Mucosa of gallbladder (tissue), 1 donor: ENCODE results near the gene TEX30. TPM values are rescaled to one million over a fixed set of nuclear protein-coding genes. Genes with fewer than 3 reads are reported as not detected.

ENCODE experiments used
- DNase-seq: peaks from one replicate; pipeline ENCODE4 v3.0.0-alpha.2; 2020; ENCODE audit warnings: low spot score
- total RNA-seq: library from RNA; stranded (reverse); gene quantifications from one replicate; pipeline ENCODE4 v1.2.1, GENCODE V29; 2021
- donor health status: DM: no; HTN: no; CAD: no.

The TEX30 gene
- total RNA-seq, 1 donor from 2014 or later: 7.2 TPM

DNA sequence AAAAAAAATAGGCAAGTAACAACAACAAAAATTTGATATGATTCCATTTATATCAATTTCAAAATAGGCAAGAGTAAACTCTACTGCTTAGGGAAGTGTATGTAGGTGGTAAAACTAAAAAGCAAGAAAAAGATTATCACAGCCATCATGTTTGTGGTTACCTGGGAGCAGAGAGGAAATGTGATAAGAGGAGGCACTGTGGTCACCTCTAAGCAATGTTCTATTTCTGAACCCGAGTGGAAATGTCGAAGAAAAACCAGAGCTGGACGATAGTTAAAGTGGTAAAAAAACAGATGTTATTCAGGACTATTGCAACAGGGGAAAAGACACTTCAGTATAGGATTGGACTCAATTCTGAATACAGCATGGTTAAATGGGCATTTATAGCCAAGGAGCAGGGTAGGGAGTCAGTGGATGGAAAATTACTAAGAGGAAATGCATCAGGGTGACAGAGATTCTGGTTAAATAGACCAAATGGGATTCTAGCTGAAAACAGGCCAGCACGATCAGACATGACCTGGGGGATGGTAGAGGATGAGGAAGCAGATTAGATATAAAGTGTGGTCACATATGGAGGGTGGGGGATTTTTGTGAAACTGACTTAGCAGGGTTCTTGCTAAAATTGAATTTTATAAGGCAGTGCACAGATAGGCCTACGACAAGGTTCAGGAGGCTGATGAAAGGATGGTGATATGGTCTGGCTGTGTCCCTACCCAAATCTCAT is 6.0 kb upstream of the TEX30 start:
- no peak for DNase-seq

DNA sequence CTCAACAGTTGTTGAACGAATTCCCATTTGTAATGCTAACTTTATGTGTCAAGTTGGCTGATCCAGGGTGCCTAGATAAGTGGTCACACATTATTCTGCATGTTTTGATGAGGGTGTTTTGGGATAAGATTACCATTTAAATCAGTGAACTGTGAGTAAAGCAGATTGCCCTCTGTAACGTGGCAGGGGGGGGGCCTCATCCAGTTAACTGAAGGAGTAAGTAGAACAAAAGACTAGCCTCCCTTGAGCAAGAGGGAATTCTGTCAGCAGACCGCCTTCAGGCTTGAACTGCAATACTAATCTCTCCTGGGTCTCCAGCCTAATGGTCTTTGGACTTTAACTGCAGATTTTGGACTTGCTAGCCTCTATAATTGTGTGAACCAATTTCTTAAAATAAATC is 4.2 kb upstream of the TEX30 start:
- DNase-seq: no peak

DNA sequence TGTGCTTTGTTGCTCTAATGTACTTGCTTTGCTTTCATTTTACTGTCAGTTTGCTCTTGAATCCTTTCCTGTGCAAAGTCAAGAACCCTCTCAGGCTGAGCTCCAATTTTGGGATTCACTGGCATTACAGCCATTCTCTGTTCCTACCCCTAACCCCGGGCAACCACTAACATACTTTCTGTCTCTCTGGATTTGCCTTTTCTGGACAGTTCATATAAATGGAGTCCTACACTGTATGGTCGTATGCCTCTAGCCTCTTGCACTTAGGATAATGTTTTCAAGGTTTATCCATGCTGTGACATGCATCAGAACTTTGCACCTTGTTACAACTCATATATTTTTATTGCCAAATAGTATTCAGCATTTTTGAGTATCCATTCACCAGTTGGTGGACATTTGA is 2.7 kb upstream of the TEX30 start:
- no peak for DNase-seq

DNA sequence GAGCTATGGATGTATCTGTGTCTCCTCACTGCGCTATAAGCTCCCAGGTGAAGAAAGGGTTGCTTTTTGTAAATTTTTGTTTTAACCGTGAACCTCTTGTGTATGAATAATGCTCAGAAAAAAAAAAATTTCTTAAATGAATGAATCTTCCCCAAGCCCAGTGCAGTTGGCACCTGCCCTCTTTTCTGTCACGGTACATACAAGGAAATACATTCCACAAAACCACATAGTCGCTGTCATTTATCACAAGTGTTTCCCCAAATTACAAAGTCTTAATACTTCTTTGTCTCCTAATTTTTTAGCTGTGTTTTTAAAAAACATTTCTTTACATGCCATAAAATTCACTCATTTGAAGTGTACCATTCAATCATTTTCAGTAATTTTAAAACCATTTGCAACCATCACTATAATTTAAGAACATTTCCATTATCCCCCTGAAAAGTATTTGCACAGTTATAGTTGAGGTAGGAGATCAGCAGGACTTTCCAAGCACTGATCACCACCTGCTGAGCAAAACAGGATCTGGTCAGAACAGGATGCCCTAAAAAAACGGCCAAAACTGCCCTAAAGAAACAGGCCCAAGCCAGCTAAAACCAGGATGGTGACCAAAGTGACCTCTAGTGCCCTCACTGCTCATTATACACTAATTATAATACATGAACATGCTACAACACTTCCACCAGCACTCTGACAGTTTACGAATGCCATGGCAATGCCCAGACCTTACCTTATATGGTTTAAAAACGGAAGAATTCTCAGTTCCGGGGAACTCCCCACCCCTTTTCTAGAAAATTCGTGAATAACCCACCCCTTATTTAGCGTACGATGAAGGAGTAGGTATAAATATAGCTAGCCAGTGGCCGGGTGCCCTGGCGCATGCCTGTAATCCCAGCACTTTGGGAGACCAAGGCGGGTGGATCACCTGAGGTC is 1.3 kb upstream of the TEX30 start:
- no peak for DNase-seq

DNA sequence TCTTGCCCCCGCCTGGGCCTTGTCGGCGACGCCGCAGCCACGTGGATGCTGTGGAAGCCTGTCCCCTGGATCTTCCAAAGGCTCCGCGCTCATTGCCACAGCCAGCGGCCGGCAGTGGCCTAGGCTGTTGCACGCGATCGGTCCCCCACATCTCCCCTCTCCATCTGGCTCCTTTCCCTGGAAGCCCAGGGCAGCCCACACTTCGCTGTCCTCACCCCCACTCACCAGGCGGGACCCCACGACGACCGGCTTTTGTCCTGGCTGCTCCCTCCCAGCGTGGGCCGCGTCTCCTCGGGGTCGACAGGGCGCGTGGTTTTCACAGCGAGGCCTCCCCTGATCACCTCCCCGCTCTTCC is 605 bp upstream of the TEX30 start:
- DNase-seq: no peak

DNA sequence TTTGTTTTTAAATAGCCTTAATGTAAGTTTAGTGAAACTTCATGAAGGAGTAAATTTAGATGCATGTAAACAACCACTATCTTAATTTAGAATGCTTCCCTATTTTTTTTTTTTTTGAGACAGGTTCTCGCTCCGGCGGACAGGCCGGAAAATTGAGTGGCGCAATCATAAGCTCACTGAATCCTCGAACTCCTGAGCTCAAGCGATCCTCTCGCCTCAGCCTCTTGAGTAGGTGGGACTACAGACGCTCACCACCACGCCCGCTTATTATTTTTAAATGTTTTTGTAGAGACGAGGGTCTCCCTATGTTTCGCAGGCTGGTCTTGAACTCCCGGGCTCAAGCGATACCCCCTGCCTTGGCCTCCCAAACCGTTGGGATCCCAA is 1.6 kb downstream of the TEX30 start:
- no peak for DNase-seq

DNA sequence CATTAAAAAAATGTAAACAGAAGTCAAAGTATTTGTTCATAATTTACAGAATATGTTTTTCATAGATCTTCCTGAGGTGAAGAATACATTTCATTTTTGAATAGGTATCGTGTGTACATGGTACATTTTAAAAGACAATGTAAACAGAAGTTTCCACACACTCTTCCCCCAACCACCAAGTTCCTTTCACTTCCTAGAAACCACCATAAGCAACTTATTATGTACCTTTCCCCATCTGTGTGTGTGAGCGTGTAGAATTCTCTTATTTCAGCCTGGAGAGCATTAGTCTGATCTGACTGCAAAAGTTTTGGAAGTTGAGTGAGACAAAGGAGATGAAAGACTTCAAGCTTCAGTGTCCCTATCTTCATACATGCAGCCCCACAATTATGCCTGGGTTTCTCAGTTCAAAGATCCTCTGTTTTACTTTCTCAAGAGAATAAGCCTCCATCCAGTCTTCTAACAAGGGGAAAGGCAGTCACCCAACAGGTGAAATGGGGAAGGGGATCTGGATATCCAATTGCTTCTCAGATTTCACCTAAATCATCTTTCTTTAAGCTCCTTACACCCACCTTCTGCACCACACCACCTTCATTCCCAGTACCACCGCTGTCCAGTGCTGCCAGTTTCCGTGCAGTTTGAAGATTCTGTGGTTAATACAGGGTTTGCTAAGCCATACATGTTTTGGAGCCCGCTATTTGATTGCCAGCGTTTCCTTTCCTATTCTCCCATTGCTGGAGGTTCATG is 2.1 kb downstream of the TEX30 start:
- no peak for DNase-seq

DNA sequence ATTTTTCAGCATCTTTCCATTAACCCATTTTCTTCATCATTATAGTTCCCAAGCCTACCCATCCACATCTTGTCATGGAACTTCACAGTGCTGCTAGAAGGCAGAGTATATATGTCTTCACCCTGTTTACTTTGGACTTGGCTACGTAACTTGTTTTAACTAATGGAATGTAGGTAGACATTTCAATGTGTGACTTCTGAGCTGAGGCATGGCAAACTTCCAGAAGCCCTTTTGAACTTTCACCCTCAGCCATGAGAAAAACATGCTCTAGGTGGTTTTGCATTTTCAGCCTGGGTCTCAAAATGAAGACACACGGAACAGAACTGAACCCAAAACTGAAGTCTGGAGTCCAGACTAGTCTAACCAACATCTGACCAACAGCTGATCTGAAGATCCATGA is 3.2 kb downstream of the TEX30 start:
- no peak for DNase-seq

DNA sequence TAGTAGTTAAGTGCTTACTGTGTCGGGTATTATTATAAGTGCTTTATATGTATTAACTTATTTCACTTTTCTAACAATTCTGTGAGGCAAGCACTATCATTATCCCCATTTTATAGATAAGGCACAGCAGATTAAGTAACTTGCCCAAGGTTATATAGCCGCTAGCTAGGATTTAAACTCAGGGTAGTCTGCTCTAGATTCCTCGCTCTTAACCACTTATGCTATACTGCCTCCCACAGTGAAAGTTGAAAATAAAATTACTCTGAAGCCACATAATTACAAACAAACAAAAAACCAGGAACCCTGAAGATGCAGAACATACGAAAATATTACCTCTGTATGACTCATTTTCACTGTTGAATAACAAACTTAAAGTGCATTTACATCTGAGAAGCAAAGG is 3.9 kb downstream of the TEX30 start:
- no peak for DNase-seq

DNA sequence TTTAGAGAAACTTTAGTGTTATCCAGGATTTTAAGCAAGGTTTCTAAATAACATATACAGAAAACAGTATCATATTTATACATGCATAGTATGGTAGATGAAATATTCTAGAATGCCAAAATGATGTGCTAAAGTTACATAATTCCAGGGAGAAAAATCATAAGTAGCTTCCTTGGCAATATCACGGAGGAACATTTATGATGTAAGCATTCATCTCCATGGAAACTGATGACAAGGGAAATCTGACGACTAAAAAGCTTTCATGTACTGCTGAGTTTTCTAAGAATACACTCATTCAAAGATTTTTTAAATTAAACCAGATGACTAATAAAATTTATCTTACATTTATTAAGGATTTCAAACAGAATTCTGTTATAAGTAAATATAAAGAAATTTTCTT is 4.7 kb downstream of the TEX30 start:
- DNase-seq: no peak

DNA sequence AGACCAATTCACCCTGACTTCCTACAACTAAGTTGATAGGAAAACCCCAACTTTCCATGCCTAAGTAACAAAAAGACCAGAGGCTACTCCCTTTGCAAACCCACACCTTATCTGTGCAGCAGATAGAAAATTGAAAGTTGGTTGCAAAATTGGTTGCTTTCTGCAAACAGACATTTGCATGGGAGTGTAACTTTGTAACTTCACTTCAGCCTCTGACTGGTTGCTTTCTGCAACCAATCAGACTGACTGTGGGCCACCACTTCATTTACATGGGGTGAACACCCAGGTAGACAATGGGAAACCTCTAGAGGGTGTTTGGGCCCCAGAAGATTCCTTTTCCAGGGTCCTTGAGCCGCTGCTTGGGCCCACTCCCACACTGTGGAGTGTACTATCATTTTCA is 9.8 kb downstream of the TEX30 start:
- DNase-seq: no peak

DNA sequence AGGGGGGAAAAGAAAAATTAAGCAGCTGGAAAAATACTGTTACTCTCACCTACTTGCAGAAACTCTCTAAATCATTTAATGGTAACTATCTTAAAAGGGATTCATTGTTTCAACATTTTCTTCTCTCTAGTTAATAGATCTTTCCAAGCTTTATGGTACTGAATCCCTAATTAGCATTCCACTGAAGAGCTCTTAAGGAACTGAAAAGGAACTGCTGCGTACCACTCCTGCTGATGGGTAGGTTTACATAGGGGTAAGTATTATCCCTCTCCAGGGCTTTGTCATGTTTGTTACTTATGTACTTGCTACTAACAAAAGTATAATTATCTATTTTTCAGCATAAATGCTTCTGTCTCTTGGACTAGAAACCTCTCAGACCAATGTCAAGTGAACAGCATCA is 12.5 kb downstream of the TEX30 start:
- no peak for DNase-seq

DNA sequence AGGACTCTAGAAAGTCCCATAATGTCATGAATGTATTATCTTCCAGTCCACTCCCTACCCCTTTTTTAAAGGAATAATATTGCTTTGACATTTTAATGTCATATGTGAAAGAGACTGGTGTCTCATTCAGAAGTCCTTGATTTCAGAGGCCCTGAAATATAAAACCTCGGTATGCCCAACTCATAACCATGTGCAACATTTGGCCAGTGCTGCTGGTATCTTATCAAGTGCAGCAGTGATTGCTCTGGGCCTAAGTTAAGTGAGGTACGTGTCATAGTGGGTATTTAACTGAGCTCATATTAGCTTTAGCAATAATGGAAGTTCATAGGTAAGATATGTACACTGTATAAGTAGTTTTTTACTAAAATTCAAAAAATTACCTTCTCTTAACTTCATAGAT is 14.7 kb downstream of the TEX30 start:
- DNase-seq: no peak

DNA sequence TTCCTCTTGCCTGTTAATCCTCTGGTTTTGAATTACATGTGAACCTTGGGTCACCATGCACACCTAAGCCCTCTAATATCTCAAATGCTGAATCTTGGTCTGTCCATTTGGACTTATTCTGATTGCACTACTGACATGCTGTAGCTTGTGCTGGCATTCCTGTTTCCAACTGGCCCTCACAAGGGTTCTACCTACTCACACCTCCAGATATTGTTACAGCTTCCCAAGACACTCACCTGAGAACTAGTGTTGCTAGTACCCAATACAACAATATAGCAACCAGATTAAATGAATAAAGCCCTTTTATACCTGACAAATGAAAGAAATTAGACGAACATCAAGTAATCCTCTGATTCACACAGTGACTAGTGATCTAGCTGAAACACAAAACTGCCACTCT is 16.6 kb downstream of the TEX30 start:
- no peak for DNase-seq

DNA sequence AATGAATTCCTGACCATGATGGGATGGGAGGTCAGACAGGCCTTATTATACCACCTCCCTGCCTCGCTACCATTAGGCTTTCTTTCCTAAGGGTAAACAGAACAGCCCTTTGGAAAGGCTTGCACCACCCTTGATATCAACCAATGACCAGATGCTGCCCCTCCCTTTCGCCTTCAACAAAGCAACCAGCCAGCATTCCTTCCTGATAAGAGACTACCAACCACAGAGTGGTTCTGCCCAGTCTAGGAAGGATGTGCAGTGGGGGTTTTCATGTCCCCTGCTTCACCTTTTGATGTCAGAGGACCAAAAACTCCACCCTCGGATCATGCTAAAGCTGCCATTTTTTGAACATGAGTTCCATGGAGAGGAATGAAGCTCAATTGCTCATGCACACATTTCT is 21.7 kb downstream of the TEX30 start:
- DNase-seq: no peak

DNA sequence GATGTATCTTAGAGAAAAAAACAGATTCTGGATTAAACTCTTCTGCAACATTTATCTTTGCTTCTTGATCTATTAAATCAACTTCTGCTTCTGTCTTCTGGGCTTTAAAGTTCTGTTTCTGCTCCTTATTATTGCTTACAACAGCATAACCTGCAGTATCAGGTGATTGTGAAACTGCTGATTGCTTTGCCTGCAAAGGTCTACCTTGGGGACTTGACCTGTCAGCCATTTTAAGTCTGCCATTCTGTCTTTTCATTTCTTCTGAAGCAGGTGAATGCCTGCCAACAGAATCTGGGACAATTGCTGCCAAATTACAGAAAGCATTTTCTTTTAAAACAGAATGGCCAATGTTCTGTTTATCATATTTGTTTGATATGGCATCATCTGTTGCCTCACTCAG is 31.1 kb downstream of the TEX30 start:
- no peak for DNase-seq

DNA sequence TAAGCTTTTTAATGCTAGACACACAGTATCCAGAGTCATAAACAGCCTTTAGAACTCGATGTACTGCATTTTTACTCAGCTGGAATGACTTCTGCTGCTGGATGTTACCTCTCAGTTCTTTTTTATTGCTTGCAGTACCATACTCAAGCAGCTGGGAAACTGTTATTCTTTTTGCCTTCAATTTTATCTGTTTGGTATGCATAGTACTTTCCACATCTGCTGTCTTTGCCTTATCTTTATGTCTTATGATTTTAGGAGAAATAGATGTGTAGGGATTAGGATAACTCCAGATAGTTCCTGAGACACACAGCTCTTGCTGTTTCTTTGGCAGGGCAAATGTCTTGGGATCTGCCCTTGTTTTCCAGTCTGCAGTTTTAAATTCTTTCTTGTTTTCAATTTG is 31.5 kb downstream of the TEX30 start:
- DNase-seq: no peak

DNA sequence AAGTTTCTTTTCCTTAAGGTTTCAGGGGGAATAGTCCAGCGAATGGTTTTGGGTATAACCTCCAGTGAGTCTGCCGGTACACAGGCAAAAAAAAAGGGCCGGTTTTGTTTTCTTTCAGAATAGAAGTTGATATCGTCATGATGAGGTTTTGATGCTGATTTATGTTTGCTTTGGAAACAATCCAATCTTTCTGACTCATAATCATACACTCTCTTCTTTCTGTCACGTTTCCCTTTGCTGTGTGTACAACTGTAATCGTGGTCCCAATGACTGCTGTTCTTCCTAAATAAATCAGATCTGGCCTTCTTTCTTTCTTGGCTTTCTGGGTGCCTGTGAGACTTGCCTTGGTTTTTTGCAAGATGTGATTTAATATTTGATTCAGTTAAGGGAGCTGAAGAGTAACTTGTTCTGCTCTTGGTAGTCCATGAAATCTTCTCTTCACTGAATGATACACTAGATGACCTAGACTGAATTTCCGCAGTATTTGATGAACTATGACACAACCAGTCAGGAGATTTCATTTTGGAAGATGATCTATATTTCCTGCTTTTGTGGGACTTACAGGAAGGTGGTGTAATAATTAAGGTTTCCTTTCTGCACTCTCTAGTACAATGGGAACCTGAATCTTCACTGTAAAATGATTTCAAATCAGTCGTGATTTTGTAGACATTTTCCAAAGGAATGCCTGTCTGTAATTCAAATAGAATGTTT is 43.9 kb downstream of the TEX30 start:
- no peak for DNase-seq

DNA sequence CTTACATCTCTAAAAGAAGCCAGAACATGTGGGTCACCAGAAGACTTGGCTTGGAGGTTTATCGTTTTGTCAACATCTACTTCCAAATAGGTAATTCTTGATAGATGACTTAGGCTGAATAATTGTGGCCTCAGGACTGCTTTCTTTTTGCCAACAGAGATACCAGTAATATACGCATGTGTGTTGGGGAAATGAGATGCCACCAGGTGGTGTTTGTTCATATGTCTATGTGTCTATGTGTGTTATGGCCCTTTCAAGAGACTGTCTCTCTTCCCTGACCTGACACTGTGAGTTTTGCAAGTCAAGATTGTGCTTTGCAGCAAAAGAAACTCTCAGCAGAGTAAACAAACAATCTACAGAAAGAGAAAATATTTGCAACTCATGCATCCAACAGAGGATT is 47.2 kb downstream of the TEX30 start:
- no peak for DNase-seq

DNA sequence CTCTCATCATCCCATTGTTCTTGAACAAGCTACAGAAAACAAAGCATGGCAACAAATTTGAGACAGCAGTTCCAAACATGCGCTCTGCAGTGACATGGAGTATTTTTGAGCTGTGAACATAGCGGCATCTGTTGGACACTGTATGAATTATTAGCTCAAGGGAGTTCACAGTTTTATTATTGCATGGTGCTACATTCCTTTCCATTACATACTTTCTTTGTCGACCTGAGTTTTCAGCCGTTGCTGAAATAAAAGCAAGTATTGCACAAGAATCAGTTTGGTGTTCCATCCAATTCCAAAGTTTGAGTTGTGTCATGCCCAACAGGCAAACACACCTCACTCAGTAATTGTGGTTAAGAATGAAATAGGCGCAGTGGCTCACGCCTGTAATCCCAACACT is 48.7 kb downstream of the TEX30 start:
- no peak for DNase-seq

DNA sequence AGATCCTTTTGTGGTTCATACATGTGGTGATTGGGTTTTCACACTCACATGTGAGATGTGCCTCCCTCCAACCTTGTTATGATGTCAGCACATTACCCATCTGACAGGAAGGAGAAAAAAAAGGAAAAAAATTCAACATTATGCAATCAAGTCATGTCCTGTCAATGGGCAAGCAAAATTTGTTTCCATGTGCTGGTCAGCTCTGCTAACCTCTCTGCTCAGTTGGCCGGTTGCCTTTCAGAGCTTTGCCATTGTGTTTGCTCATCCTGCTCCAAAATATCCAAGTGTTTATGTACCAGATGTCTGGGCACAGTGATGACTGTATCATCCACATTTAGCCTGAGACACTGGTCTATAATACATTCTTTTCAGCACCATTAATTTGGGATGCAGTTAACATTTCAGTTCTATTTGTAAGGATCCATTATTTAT is 51.8 kb downstream of the TEX30 start:
- peak; percentile 35 for DNase-seq

DNA sequence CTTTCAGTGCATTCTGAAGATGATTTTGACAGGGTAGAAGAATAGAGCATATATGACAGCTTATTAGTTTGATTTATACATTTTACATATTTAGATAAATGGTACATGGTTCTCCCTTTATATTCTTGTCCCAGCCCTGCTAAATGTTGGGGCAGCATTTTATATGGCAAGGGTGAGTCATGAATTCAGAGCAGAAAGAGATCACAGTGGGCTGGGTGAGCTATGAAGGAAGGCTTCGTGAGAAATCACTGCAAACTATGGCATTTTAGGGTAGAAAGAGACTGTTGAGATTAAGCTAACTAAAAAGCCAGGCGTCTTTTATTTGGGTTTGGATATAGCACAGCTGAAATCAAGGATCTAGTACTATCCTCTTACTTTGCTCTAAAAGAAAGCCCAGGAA is 54.8 kb downstream of the TEX30 start:
- DNase-seq: no peak
